ENCODE measurements around the gene MYL12A.
"Not testable (repeated sequence)": the region's sequence is repeated elsewhere in the genome, so short reads cannot be mapped to it uniquely, and the experiment has no call there.

MYL12A gene

GRCh38 chr18:3247240-3248061 lies at the start of gene MYL12A:
Gene MYL12A, plus strand, starts transcription at chr18:3247801. Its CDS starts 5,447 bp downstream, at chr18:3253248.
- peak; percentile 94 to 98 (median 96) for DNase-seq

- not testable (repeated sequence) for DNase-seq
Measured at GRCh38 chr18:3198260-3198860, 49.2 kb upstream of the MYL12A start.

- DNase-seq = no peak
Measured at GRCh38 chr18:3199942-3200645, 47.5 kb upstream of the MYL12A start.

- no peak for DNase-seq
Measured at GRCh38 chr18:3205239-3205638, 42.4 kb upstream of the MYL12A start.

DNA sequence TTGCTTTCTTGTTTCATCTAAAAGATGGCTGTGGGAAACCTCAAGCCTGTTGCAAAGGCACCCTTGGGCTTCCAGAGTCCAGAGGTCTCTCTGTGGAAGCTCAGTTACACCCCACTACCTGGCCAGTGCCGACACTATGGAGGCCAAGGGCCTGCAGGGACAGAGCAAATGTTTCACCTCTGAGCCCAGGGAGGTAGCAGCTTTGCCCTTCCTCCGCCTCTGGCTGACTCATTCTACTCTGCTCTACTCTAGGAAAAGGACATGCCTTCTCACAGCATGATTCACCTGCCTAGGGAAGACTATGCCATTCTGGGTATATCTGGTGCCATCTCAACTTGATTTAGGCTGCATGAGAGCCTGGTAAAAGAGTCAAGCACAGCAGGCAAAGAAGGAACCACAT lies 40.0 kb upstream of the MYL12A start:
- no peak for DNase-seq

GRCh38 chr18:3209859-3210569 lies 37.6 kb upstream of the MYL12A start:
- no peak for DNase-seq

- peak in 2 of 3 experiments; percentile 35 to 48 for DNase-seq
Measured at GRCh38 chr18:3211236-3211992, 36.2 kb upstream of the MYL12A start.

DNA sequence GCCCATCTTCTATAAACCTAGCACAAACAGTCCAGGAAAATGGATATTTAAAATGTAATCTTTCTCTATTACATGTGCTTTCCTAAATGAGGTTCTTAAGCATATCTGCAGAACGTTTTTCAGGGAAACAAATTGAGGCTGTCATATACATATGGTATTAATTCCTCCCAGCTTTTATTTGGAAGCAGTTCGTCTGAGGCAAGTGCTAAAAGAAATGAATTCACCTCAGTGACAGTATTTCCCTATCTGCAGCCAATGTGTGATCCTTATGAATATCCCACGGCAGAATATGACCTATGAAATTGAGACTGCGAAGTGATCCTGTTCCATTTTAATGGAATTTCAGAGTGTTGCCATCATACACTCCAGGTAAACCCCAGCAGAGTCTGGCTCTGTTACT lies 34.9 kb upstream of the MYL12A start:
- no peak for DNase-seq

DNA sequence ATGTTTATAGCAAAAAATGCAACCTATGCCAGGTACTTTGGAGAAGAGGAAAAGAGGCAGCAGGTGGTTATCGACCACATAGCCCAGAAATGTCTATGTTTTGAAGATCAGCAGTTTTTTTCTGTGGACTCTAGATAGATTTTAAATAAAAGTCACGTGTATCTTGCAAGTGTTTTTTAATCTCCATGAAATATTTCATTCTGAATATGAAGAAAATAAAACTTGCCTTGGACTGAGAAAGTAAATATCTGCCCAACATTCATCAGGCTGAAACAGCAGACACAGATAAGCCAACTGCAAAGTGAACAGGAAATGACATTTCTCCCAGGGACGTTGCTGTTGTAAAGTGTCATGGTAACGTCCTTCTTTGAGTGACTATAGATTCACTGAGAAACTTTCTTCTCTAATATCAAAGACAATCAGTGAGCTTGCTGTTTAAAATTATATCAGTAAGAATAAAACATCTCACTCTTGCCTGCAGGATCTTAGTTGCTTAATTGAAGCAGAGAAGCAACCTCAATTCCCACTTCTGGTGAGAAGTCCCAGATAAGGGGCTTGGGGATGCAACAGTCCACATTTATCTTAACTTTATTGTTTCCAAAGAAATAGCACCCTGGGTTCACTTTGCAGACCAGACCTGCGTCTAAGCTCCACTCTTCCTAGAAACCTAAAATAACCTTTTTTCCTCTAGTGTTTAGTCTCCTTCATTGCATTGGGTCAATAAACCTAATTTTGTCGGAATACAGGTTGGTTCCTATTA lies 34.1 kb upstream of the MYL12A start:
- no peak for DNase-seq

DNA sequence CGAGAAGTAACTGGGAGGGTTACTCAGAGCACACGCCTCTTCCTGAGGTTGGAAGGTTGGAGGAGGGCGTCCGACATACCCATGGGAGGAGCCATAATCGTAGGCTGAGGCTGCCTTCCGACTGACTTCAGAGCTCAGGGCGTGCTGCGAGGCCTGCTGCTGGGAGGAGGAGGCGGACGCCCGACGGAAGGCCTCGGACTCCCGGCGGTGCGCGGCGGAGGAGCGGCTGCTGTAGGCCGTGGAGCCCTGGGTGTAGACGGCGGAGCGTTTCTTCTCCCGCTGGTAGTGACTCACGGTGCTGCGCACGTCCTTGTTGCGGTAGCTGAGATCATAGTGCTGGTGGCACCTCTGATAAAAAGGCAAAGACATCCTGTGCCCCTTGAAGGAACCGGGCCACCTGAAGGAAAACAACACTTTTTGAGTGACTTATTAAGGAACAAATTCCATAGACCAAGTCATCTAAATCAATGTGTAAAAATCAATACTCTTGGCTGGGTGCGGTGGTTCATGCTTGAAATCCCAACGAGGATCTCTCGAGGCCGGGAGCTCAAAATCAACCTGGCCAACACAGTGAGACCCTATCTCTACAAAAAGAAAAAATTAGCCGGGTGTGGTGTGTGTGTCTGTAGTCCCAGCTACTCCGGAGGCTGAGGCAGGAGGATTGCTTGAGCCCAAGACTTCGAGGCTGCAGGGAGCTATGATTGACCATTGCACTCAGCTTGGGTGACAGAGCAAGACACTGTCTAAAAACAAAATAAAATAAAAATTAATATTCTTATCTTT lies 32.6 kb upstream of the MYL12A start:
- DNase-seq = no peak

DNA sequence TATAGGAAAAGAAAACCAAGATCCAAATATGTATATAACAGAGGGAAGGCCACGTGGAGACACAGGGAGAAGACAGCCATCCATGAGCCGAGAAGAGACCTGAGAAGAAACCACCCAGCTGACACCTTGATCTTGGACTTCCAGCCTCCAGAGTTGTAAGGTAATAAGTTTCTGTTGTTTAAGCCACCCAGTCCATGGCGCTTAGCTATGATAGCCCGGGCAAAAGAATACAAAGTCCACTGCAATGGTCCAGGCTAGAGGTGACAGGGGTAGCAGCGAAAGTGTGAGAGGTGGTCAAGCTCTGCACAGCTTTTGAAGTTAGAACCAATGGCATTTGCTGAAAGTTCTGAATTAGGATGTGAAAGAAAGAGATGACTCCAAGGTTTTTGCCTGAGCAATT lies 30.6 kb upstream of the MYL12A start:
- DNase-seq = no peak

DNA sequence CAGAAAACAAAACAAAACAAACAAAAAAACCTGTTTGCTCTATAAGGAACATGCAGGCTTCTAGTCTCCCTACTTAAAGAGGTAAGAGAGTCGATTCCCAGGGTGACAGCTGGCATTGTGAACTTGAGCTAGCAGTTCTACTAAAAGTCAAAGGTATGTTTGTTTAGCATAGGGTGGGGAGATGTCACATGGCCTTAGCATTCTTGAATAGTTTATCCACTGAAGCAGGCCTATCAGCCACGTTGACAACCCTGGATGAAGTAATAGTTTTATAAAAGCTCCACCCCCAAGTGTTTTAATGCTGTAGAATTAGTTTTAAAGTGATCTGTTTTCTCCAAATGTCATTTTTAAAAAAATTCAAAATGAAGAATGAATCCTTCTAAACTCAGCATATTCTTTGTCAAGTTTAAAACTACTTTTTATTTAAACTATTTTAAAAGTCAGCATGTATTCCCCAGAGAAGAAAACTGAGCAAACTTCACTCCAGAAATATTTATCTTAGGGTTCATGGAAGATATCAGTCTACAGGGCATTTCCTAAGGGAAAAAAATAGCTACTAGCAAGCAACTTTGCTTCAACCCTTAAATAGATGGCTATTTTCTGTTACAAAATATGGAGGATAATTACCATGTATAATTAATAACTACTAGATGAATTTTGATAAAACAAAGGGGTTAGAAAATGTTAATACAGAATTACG lies 29.5 kb upstream of the MYL12A start:
- peak in 2 of 3 experiments; percentile 4 to 5 for DNase-seq

- no peak for DNase-seq
Measured at GRCh38 chr18:3218819-3219218, 28.8 kb upstream of the MYL12A start.

GRCh38 chr18:3219241-3219630 lies 28.4 kb upstream of the MYL12A start:
- no peak for DNase-seq

GRCh38 chr18:3219631-3220335 lies 27.8 kb upstream of the MYL12A start, which contains the start of gene MYOM1:
Gene MYOM1, minus strand, starts transcription at chr18:3219968. Its CDS starts 4,745 bp downstream, at chr18:3215223.
- no peak for DNase-seq

GRCh38 chr18:3220868-3221267 lies 26.7 kb upstream of the MYL12A start:
- DNase-seq = not testable (repeated sequence)

- no peak for DNase-seq
Measured at GRCh38 chr18:3221496-3221895, 26.1 kb upstream of the MYL12A start.

DNA sequence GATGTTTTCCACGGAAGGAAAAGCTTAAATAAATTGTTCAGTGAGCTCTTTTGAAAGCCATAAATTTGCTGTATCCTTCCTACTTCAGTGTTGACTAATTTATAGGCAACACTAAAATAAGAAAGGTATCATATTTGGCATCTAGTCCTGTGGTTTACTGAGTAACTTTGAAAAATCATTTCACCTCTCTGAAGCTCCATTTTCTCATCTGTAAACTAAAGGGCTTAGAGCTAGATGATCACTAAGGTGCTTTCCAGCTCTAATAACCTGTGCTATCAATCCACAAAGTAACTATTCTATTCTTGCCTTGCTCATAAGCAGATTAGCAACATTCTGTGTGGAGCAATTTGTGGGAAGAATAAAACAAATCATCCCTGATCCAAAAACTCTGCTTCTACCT lies 24.2 kb upstream of the MYL12A start:
- no peak for DNase-seq

GRCh38 chr18:3224223-3224622 lies 23.4 kb upstream of the MYL12A start:
- no peak for DNase-seq

Measured in NCI-H1417 (cell line).